ENCODE data around the gene SLC32A1. TPM values are rescaled to one million over a fixed set of nuclear protein-coding genes. Genes with fewer than 3 reads are reported as not detected.
A peak's percentile ranks its signal among the peaks of the same experiment; 100 is the strongest.

SLC32A1 gene
- total RNA-seq, 1 experiment from 2014 or later, result not detected

DNA sequence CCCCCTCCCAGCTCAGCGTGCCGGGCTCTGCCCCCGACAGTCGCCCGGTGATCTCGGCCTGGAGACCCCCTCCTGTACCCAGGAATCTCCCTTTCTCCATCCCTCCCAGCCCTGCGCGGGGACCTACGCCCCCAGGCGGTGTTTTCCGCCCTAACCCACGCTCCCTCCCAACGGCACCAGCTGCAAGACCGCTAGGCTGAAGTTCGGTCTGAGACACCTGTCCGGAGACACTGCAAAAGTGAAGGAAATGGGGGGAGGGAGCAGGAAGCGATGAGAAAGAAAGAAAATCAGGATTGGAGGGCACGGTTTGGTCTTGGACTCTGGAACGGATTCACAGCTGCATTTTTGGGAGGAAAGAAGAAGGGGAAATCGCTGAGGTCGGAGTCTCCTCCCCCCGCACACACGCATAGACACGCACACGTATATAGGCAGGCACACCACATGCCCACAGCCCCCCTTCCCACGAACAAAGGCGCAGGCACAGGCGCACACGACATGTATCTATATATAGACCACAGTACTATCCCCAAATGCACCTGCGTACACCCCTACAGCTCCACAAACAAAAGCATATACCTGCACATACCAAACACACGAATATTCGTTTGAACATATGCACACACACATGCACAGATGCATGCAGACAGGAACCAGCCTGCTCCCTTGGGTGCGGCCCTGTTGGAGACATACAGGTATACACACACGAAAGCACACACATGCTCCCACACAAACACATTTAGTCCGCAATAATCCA lies 1.0 kb downstream of the SLC32A1 start:
- no peak for DNase-seq (ENCODE audit: low spot score)

GRCh38 chr20:38725931-38726803 lies 1.9 kb downstream of the SLC32A1 start:
- DNase-seq (ENCODE audit: low spot score), result no peak

- DNase-seq (ENCODE audit: low spot score), result no peak
These were observed 2.7 kb downstream of the SLC32A1 start for GRCh38 chr20:38726804-38727606.

DNA sequence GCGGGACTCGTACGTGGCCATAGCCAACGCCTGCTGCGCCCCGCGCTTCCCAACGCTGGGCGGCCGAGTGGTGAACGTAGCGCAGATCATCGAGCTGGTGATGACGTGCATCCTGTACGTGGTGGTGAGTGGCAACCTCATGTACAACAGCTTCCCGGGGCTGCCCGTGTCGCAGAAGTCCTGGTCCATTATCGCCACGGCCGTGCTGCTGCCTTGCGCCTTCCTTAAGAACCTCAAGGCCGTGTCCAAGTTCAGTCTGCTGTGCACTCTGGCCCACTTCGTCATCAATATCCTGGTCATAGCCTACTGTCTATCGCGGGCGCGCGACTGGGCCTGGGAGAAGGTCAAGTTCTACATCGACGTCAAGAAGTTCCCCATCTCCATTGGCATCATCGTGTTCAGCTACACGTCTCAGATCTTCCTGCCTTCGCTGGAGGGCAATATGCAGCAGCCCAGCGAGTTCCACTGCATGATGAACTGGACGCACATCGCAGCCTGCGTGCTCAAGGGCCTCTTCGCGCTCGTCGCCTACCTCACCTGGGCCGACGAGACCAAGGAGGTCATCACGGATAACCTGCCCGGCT lies 3.4 kb downstream of the SLC32A1 start:
- DNase-seq (ENCODE audit: low spot score), result no peak

GRCh38 chr20:38728191-38728781 lies 4.0 kb downstream of the SLC32A1 start:
- DNase-seq (ENCODE audit: low spot score), result no peak

DNA sequence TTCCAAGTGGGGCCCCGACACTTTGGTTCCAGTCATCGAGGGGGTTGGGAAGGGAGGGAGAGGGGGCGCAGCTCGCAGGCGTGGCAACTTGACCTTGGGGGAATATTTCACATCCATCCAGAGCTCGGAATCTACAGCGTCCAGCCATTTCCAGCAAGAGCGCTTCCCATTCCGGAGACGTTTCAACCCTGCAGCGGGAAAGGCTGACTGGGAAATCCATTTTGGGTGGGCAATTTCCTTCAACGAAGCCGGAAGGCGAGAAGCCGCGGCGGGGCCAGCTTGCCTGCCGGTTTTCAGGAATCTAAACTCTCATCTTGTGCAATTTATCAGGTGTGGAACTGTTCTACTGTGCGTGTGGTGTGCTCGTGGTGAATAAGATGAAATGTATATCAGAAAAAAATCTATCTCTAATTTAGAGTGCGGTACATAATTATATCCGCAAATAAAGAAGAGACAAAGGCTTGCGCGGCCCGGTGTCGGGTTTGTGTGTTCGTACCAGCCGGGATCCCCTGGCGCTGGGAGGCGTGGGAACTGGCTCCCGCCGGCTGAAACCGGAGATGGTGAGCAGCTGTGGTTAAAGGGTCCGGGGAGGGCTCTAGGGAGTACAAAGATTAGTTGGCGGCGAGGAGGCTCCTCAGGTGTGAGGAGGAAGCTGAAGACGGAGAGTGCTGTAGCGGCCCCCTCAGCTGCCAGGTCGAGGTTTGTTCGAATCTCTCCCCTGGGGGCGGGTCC lies 4.8 kb downstream of the SLC32A1 start:
- no peak for DNase-seq (ENCODE audit: low spot score)

DNA sequence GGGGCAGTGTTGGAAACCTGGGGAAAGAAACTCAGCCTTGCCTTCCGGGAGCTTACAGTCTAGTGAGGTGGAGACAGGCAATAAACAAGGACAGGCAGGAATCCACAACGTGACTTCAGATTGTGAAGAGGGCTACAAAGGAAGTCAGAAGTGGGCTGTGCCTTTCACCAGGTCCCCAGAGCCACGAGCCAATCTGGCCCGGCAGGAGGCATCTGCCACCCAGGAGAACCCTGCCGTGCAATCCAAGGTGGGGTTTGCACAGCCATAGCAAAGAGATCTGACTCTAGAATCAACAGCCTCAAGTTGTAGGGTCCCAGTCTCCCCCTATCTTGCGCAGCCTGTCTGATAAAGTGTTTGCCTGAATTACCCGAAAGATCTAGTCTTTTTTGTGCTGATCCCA lies 5.5 kb downstream of the SLC32A1 start:
- DNase-seq (ENCODE audit: low spot score), result no peak

DNA sequence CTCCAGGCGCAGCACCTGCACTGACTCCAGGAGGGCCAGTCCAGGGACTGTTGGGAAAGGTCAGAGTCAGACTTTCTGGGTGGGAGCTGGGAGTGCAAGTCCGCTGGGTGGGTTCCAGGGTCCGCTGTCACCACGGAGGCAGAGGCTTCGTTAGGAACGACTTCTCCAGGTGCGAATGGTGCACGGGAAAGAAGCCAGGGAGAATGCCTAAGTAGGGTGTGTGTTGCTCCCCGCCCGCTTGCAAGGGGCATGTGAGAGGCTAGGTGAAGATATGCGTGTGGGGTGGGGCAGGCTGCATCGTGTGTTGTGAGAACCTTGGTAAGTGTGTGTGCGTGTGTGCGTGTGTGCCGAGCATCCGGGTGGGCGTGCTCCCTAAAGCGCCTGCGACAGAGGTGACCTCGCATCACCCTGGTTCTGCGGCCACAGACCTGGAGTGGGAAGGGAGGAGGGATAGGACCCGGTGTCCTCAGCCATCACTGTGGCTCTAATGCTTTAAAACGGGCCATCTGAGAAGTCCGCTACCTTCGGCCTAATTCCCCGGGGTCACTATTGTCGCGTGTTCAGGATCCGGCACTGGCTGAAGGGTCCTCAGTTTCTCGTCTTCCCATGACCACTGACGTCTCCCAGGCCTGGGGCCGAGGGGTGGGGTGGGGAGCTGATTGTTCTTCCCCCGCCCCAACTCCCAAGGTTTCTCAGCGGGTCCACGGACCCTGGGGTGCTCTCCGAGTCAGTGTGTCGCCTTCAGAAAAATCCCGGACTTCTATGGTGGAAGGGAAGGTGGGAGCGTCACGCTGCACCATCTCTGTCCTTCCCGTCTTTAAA lies 6.1 kb downstream of the SLC32A1 start:
- DNase-seq (ENCODE audit: low spot score), result no peak

DNA sequence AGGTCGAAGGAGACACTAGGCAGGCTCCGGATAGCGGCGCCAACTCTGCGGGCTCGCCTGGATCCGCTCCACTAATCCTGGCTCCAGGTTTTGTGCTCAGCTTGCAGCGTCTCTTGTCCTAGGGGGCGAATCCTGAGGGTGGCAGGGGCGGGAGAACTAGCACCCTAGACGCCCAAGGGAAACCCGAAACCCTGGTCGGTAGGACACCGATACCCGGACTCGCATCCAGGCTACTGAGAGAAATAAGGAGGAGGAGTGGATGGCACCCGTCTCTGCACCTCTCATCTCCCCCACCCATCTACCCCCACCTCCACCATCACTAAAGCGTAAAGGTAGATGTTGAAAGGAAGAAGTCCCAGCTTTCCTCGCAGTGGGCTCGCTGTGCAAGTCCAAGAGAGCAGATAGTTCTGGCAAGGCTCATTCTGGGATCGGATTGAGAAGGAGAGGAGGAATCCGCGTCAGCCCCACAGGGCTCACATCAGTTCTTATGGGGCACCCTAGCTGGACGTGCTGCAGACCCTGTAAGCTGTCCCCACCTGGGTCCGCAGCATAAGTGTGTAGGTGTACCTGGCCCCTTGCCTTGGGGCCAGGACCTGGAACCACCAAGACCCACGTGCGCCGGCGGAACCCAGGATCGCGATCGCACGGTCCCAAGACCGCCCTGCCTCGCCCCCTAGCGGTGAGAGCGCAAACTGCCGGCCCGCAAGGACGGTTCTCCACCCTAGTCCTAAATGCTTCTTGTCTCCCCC lies 6.9 kb downstream of the SLC32A1 start:
- peak; percentile 31 for DNase-seq (ENCODE audit: low spot score)

GRCh38 chr20:38731738-38732113 lies 7.4 kb downstream of the SLC32A1 start:
- DNase-seq (ENCODE audit: low spot score), result no peak

GRCh38 chr20:38732981-38733380 lies 8.7 kb downstream of the SLC32A1 start:
- no peak for DNase-seq (ENCODE audit: low spot score)

- DNase-seq (ENCODE audit: low spot score), result no peak
These were observed 10.9 kb downstream of the SLC32A1 start for GRCh38 chr20:38735172-38735571.

DNA sequence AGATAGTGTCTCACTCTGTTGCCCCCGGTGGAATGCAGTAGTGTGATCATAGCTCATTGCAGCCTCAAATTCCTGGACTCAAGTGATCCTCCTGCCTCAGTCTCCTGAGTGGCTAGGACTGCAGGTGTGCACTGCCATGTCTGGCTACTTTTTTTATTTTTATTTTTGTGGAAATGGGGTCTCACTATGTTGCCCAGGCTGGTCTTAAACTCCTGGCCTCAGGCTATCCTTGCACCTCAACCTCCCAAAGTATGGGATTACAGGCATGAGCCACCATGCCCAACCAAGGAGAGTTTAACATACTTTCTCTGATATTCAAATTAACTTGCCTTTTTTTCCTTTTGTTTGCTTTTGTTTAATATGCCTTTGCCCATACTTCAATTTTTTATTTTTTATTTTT lies 13.6 kb downstream of the SLC32A1 start:
- DNase-seq (ENCODE audit: low spot score), result no peak

GRCh38 chr20:38745757-38746156 lies 21.5 kb downstream of the SLC32A1 start:
- no peak for DNase-seq (ENCODE audit: low spot score)

- no peak for DNase-seq (ENCODE audit: low spot score)
These were observed 23.3 kb downstream of the SLC32A1 start for GRCh38 chr20:38747495-38748096.

DNA sequence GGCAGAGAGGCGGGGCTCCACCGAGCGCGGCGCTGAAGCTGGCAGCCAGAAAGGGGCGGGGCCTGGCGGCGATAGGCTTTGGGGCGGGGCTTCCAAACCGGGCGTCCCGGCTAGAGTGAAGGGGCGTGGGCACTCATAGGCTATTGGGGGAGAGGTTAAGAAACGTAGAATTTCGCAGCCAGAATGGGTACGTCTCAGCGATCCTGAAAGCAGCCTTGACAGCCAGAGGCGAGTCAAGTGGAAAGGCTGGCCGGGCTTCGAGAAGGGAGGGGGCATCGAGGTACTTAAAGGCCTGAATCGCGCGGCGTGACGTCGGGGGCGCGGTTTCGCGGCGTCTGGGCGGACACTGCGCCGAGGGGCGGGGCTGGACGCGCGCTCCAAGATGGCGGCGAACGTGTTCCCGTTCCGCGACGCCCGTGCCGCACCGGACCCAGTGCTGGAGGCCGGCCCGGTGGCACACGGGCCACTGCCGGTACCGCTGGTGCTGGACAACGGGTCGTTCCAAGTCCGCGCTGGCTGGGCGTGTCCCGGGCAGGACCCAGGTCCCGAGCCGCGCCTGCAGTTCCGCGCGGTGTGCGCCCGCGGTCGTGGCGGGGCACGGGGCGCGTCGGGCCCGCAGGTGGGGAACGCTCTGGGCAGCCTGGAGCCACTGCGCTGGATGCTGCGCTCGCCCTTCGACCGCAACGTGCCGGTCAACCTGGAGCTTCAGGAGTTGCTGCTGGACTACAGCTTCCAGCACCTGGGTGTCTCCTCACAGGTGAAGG lies 24.0 kb downstream of the SLC32A1 start, which contains the start of gene ACTR5:
ACTR5 (plus strand) TSS at position 364 of the 764 bp plus-strand sequence; CDS start at position 383, 19 bp downstream.
- DNase-seq (ENCODE audit: low spot score), result peak; percentile 77

- no peak for DNase-seq (ENCODE audit: low spot score)
These were observed 24.5 kb downstream of the SLC32A1 start for GRCh38 chr20:38748861-38749149.

Data from A172 (cell line).